Stimulated activated memory B cell treated with anti-CD40 and anti-IgM and Interleukin-4, amounts not matched to agents 10 μg/mL and 1 μg/mL and 100 μg/mL, for 72 hours (primary cell): ENCODE data around the gene TNXB.
"Not testable (repeated sequence)": the region's sequence is repeated elsewhere in the genome, so short reads cannot be mapped to it uniquely, and the experiment has no call there.

Experiments
- ATAC-seq: fragments of 150-1000 bp; cut with Tn5 transposase; 2 replicates; pipeline ENCODE4 v1.10.0; 2021
- H3K27ac Mint-ChIP-seq: one replicate; pipeline ENCODE4 v1.8.0; 2022; ENCODE audit warnings: mild to moderate bottlenecking, mixed read lengths
- H3K27me3 Mint-ChIP-seq: one replicate; pipeline ENCODE4 v1.8.0; 2022; ENCODE audit warnings: mixed read lengths
- H3K36me3 Mint-ChIP-seq: one replicate; pipeline ENCODE4 v1.8.0; 2022; ENCODE audit warnings: mixed read lengths
- H3K4me1 Mint-ChIP-seq: one replicate; pipeline ENCODE4 v1.8.0; 2022; ENCODE audit warnings: mixed read lengths
- H3K4me3 Mint-ChIP-seq: one replicate; pipeline ENCODE4 v1.8.0; 2022; ENCODE audit warnings: mild to moderate bottlenecking, moderate library complexity, mixed read lengths
- H3K9me3 Mint-ChIP-seq: one replicate; pipeline ENCODE4 v1.8.0; 2022; ENCODE audit warnings: mixed read lengths

Gene TNXB

GRCh38 chr6:32070814-32071543 is 38.2 kb downstream of the TNXB start:
- ATAC-seq: no peak
- Mint-ChIP-seq H3K27me3 (peaks cover 66% of the 10 kb centered on the region), H3K36me3 (no peaks in the 10 kb centered on the region), H3K4me1 (no peaks in the 10 kb centered on the region), H3K4me3 (no peak overlapping the region), H3K9me3 (no peaks in the 10 kb centered on the region), H3K27ac (no peak overlapping the region)

DNA sequence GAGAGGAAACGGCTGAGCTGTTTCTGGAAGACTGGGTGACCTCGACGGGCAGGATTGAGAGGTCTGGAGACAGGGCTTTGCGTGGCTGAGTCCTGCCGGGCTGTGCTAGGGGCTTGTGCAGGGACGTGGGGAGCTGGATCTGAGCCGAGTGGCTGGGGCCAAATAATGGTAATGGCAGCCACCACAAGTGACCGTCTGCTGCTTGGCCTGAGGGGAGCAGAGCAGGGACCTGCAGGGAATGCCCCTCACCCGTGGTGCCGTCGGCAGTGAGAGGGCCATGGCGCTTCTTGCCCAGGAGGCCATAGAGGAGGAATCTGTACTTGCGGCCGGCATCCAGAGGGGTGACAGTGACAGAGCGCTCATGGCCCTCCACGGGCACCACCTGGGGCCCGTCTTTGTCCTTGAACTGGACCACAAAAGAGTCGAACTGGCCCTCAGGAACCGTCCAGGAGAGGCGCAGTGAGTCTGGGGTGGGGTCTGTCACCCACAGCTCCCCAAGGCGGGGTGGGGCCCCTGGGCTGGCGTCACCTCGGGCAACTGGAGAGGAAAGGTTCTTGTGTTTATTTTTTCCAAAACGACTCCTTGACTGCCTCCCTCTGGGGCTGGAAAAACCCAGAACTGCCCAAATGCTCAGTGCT is 39.1 kb downstream of the TNXB start:
- H3K4me1 Mint-ChIP-seq: no peaks in the 10 kb centered on the region
- no peak overlapping the region for H3K4me3 Mint-ChIP-seq
- ATAC-seq: no peak

GRCh38 chr6:32069460-32069859 is 39.7 kb downstream of the TNXB start:
- Mint-ChIP-seq H3K27me3 (peaks cover 51% of the 10 kb centered on the region), H3K4me1 (no peaks in the 10 kb centered on the region), H3K9me3 (no peaks in the 10 kb centered on the region), H3K27ac (no peak overlapping the region), H3K36me3 (no peaks in the 10 kb centered on the region), H3K4me3 (no peak overlapping the region)
- no peak for ATAC-seq

More for the DNA sequence above, 39.1 kb downstream of the TNXB start:
- H3K36me3 Mint-ChIP-seq: no peaks in the 10 kb centered on the region
- no peak overlapping the region for H3K27ac Mint-ChIP-seq
- H3K27me3 Mint-ChIP-seq: peaks cover 57% of the 10 kb centered on the region
- no peaks in the 10 kb centered on the region for H3K9me3 Mint-ChIP-seq

DNA sequence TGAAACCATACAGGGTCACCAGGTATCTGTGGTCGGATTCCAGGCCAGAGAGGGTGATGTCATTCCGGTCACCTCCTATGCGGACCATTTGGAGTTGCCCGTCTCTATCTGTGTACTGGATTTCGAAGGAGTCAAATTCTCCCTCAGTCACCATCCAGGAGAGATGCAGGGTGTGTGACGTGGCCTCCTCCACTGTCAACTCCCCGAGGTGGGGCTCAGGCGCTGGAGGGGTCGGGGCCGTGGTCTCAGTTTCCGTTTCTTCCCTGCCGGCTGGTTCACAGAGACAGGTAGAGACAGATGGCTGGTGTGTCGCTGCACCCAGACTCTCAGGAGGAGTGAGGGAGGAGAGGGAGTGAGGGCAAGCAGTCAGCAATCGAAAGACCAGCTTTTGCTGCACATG is 40.3 kb downstream of the TNXB start:
- Mint-ChIP-seq H3K4me1 (no peaks in the 10 kb centered on the region), H3K27me3 (peaks cover 48% of the 10 kb centered on the region), H3K9me3 (no peaks in the 10 kb centered on the region), H3K4me3 (no peak overlapping the region), H3K36me3 (no peaks in the 10 kb centered on the region), H3K27ac (no peak overlapping the region)
- ATAC-seq: no peak

DNA sequence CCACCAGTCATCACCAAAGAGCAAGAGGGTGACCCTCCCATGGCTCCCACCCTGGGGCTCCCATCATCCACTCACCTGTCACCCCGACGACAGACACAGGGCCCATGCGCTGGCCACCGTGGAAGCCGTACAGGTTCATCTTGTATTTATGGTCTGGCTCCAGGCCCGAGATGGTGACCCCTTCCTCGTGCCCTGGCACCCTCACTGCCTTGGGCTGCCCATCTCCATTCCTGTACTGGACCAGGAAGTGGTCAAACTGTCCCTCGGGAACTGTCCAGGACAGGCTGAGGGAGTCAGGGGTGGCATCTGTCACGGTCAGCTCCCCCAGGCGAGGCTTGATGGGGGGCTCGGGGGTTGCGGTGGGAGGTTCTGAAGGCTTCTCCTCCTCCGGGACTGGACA is 40.8 kb downstream of the TNXB start:
- not testable (repeated sequence) for ATAC-seq, H3K9me3 Mint-ChIP-seq, H3K4me1 Mint-ChIP-seq, H3K27ac Mint-ChIP-seq, H3K4me3 Mint-ChIP-seq, H3K36me3 Mint-ChIP-seq
- peaks cover 44% of the 10 kb centered on the region for H3K27me3 Mint-ChIP-seq

GRCh38 chr6:32067521-32067920 is 41.6 kb downstream of the TNXB start:
- H3K27me3 Mint-ChIP-seq: peaks cover 37% of the 10 kb centered on the region
- H3K36me3 Mint-ChIP-seq, H3K9me3 Mint-ChIP-seq, H3K27ac Mint-ChIP-seq, H3K4me1 Mint-ChIP-seq, ATAC-seq, H3K4me3 Mint-ChIP-seq: not testable (repeated sequence)

DNA sequence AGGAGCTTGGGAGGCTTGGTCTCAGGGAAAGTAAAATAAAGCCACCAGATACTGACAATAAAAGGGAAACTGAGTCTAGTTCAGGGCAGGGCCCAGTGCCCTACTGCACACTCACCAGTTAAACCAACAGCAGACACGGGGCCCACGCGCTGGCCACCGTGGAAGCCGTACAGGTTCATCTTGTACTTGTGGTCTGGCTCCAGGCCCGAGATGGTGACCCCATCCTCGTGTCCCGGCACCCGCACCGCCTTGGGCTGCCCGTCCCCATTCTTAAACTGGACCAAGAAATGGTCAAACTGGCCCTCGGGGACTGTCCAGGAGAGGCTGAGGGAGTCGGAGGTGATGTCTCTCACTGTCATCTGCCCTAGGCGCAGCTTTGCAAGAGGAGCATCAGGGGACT is 44.4 kb downstream of the TNXB start:
- H3K36me3 Mint-ChIP-seq: no peaks in the 10 kb centered on the region
- H3K9me3 Mint-ChIP-seq: no peaks in the 10 kb centered on the region
- H3K4me1 Mint-ChIP-seq: no peaks in the 10 kb centered on the region
- no peak for ATAC-seq
- H3K4me3 Mint-ChIP-seq: no peak overlapping the region
- H3K27me3 Mint-ChIP-seq: peaks cover 12% of the 10 kb centered on the region
- H3K27ac Mint-ChIP-seq: no peak overlapping the region

DNA sequence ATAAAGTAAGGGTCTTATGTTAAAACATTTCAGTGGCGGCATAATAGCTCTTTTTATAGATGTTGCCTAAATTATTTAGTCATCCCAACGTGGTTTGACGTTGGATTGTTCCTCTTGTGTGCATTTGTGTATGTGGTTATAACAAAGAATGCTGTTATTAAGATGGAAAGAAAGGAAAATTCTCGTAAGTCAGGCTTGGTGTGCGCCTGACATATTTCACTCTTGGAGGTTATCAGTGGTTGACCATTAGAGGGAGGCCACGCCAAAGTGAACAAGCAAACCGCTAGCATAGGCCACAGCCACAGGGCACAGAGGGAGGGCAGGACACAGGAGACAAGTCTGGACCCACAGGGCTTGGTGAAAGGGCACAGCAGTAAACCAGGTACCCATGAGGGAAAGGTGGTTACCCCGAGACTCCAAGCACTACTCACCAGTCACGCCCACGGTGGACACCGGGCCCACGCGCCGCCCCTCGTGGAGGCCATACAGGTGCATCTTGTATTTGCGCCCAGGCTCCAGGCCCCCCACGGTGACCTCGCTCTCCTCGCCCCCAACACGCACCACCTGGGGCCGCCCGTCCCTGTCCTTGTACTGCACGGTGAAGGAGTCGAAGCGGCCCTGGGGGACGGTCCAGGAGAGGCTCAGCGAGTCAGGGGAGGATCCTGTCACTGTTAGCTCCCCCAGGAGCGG is 48.0 kb downstream of the TNXB start:
- Mint-ChIP-seq H3K36me3 (no peaks in the 10 kb centered on the region), H3K4me1 (no peaks in the 10 kb centered on the region)

DNA sequence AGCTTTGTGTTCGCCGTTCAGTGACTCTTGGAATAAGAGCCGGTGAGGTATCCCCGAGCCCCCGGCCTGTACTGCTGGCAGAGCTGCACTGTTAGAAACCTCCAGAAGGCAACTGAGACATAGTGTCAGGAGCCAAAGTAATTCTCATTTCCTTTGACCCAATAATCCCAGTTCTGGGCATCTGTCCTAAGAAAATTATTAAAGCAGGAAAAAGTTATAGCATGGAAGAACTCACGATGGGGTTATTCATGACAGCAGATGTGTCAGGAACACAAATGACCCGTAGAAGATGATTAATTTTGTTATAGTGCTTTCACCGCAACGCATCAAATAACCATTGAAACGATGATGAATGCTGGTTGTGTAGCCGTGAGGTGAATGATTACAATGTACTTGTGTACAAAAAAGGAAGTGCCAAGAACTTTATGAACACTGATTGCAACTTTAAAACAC is 50.6 kb downstream of the TNXB start:
- Mint-ChIP-seq H3K36me3 (no peaks in the 10 kb centered on the region), H3K27me3 (peaks cover 34% of the 10 kb centered on the region), H3K4me1 (no peaks in the 10 kb centered on the region), H3K4me3 (no peak overlapping the region), H3K27ac (no peak overlapping the region), H3K9me3 (no peaks in the 10 kb centered on the region)
- ATAC-seq: no peak

More for the DNA sequence above, 48.0 kb downstream of the TNXB start:
- no peaks in the 10 kb centered on the region for H3K9me3 Mint-ChIP-seq
- no peak overlapping the region for H3K4me3 Mint-ChIP-seq
- no peak overlapping the region for H3K27ac Mint-ChIP-seq
- no peak for ATAC-seq
- peaks cover 21% of the 10 kb centered on the region for H3K27me3 Mint-ChIP-seq

GRCh38 chr6:32057966-32058365 is 51.2 kb downstream of the TNXB start:
- H3K36me3 Mint-ChIP-seq: no peaks in the 10 kb centered on the region
- H3K27me3 Mint-ChIP-seq: peaks cover 35% of the 10 kb centered on the region
- ATAC-seq: no peak
- H3K4me3 Mint-ChIP-seq: no peak overlapping the region
- H3K4me1 Mint-ChIP-seq: no peaks in the 10 kb centered on the region
- H3K9me3 Mint-ChIP-seq: no peaks in the 10 kb centered on the region
- H3K27ac Mint-ChIP-seq: no peak overlapping the region

GRCh38 chr6:32056254-32056653 is 52.9 kb downstream of the TNXB start:
- no peak overlapping the region for H3K4me3 Mint-ChIP-seq
- no peaks in the 10 kb centered on the region for H3K9me3 Mint-ChIP-seq
- no peaks in the 10 kb centered on the region for H3K36me3 Mint-ChIP-seq
- no peak for ATAC-seq
- no peak overlapping the region for H3K27ac Mint-ChIP-seq
- H3K4me1 Mint-ChIP-seq: no peaks in the 10 kb centered on the region
- H3K27me3 Mint-ChIP-seq: peaks cover 35% of the 10 kb centered on the region

GRCh38 chr6:32055756-32056155 is 53.4 kb downstream of the TNXB start:
- peaks cover 39% of the 10 kb centered on the region for H3K27me3 Mint-ChIP-seq
- not testable (repeated sequence) for H3K4me3 Mint-ChIP-seq, H3K9me3 Mint-ChIP-seq, H3K27ac Mint-ChIP-seq, H3K4me1 Mint-ChIP-seq, H3K36me3 Mint-ChIP-seq, ATAC-seq

DNA sequence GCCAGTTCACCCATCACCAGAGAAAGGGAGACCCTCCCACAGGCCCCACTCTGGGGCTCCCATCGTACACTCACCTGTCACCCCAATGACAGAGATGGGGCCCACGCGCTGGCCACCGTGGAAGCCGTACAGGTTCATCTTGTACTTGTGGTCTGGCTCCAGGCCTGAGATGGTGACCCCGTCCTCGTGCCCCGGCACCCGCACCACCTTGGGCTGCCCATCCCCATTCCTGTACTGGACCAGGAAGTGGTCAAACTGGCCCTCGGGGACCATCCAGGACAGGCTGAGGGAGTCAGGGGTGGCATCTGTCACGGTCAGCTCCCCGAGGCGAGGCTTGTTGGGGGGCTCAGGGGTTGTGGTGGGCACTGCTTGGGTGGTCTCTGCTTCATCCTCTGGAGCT is 55.8 kb downstream of the TNXB start:
- peaks cover 42% of the 10 kb centered on the region for H3K27me3 Mint-ChIP-seq
- H3K9me3 Mint-ChIP-seq, H3K4me3 Mint-ChIP-seq, H3K27ac Mint-ChIP-seq, ATAC-seq, H3K36me3 Mint-ChIP-seq, H3K4me1 Mint-ChIP-seq: not testable (repeated sequence)

GRCh38 chr6:32052626-32053025 is 56.5 kb downstream of the TNXB start:
- peaks cover 42% of the 10 kb centered on the region for H3K27me3 Mint-ChIP-seq
- H3K9me3 Mint-ChIP-seq, H3K27ac Mint-ChIP-seq, H3K4me3 Mint-ChIP-seq, ATAC-seq, H3K36me3 Mint-ChIP-seq, H3K4me1 Mint-ChIP-seq: not testable (repeated sequence)

DNA sequence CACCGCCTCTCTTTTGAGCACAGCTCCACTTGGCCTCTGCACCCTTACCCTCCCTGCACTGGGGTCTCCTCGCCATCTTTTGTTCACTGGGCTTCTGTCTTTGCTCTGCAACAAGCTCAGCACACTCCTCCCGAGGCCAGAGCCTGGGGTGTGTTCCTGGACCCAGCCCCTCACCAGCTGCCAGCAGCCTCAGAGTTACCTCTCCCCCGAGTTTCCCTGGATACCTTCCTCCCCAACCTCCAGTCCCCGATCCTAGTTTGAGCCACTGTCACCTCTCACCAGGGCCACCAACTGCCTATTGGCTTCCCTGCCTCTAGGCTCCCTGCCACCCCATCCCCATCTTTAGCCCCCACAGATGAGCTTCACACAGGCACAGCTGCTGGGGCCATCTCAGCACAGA is 58.6 kb downstream of the TNXB start:
- Mint-ChIP-seq H3K9me3 (no peaks in the 10 kb centered on the region), H3K27me3 (peaks cover 35% of the 10 kb centered on the region), H3K4me3 (no peak overlapping the region), H3K36me3 (no peaks in the 10 kb centered on the region), H3K4me1 (peaks cover 8% of the 10 kb centered on the region), H3K27ac (no peak overlapping the region)
- ATAC-seq: no peak

- H3K4me1 Mint-ChIP-seq, H3K4me3 Mint-ChIP-seq, ATAC-seq, H3K9me3 Mint-ChIP-seq, H3K27ac Mint-ChIP-seq, H3K36me3 Mint-ChIP-seq: not testable (repeated sequence)
- H3K27me3 Mint-ChIP-seq: peaks cover 34% of the 10 kb centered on the region
Measured at GRCh38 chr6:32049736-32050135, 59.4 kb downstream of the TNXB start.
